Astrocyte of the hippocampus (primary cell): Measurements from ENCODE around the gene KCNE1.
"Not testable (repeated sequence)": the region's sequence is repeated elsewhere in the genome, so short reads cannot be mapped to it uniquely, and the experiment has no call there.

Experiments used
- DNase-seq: peaks from one replicate; pipeline ENCODE4 v3.0.0; 2011; ENCODE audit warnings: low read depth, low spot score

KCNE1 gene

DNA sequence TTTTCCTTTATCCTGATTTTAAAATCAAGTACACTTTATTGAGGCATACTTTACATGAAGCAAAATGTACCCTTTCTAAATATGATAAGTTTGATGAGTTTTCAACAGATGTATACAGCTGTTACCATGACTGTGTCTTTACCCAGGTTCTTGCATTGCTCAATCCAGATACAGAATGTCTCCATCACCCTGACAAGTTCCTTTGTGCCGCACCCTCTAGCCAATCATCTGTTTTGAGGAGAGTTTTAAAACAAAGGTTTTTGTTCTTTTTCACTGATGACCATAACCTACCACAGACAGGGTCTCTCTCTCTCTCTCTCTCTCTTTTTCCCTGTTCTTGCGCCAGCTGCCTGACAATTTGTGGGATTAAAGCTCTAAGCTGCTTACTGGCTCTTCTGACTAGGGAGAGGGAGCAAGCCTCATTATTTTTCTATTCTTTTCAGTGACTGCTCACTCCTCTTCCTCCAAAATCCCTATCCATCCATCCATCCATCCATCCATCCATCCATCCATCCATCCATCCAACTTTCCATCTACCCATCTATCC is 1.2 kb upstream of the KCNE1 start:
- DNase-seq, result no peak

DNA sequence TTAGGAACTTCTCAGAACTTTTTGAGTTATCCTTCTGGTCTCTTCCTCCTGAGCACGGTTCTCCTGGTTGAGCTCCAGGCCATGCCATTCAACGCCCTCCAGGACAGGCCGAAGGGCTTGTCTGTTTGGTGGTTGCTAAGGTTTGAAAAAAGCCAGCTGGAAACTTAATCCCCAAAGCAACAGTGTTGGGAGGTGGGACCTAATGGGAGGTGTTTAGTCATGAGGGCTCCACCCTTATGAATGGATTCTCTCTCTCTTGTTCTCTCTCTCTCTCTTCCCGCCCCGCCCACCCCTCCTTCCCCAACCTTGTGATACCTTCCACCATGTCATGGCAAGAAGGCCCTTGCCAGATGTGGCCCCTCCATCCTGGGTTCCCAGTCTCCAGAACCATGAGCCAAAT is 829 bp downstream of the KCNE1 start:
- DNase-seq, result no peak

DNA sequence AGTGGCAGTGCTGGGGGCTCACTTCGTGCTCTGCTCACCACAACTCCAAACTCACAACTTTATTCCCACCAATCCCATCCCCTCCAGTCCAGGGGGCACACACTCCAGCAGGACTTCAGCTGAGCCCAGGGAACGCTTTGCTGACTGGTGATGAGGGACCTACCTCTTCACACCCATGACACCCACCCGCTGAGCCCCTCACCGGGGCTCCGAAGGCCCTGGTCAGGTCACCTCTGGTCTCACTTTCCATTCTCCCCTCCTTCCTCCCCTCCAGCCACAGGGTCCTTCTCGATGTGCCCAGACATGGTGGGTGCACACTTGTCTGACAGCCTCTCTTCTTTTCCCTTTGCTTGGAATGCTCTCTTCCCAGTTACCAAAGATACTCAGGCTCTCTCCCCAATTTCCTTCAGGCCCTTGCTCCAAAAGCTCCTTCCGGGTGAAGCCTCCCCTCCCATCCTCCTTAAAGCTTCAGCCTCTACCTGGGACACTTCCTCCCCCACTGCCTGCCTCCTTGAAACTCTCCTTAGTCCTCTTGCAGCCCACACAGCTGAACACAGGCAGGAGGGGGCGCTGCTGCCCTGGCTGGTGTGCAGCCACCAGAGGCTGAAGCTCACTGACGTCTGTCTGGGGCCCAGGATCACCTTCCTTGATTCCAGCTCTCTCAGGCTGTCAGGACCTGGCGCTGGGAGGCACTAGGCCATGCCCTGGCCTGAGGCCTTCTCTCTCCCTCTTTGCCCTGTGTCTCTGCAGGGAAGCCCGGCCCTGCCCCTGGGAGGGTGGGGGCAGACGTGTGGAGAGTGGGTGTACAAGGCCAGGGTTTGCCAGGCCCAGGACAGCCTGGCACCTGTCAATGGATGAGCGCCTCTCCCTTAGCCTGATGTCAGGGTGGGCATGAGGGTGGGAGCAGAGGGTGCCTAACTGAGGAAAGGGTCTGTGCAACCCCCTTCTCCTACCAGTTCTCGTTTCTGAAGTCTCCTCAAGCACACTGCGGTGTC is 1.6 kb downstream of the KCNE1 start:
- DNase-seq, result no peak

DNA sequence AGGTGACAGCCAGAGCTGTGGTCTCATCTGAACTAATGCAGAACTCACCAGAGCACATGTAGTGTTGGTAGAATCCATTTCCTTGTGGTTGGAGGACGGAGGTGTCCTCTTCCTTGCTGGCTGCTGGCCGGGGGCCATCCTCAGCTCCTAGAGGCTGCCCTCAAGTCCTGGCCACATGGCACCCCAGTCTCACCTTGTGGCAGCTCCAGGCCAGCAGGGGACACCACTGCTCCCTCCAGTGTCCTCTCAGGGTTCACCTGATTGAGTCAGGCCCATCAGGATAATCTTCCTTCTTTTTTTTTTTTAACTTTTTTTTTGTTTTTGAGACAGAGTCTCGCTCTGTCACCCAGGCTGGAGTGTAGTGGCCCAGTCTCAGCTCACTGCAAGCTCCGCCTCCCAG is 2.9 kb downstream of the KCNE1 start:
- DNase-seq, result no peak

DNA sequence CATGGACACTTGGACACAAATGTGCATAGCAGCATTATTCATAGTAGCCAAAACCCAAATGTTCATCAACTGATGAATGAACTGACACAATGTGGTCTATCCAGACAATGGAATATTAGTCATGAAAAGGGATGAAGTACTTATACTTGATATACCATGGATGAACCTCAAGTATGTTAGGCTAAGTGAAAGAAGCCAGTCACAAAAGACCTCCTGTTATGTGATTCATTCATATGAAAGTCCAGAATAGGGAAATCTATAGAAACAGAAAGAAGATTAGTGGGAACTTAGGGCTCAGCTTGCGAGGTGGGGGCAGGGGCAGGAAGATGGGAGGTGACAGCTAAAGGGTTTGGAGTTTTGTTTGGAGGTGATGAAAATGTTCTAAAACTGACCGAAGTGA is 7.4 kb downstream of the KCNE1 start:
- no peak for DNase-seq

DNA sequence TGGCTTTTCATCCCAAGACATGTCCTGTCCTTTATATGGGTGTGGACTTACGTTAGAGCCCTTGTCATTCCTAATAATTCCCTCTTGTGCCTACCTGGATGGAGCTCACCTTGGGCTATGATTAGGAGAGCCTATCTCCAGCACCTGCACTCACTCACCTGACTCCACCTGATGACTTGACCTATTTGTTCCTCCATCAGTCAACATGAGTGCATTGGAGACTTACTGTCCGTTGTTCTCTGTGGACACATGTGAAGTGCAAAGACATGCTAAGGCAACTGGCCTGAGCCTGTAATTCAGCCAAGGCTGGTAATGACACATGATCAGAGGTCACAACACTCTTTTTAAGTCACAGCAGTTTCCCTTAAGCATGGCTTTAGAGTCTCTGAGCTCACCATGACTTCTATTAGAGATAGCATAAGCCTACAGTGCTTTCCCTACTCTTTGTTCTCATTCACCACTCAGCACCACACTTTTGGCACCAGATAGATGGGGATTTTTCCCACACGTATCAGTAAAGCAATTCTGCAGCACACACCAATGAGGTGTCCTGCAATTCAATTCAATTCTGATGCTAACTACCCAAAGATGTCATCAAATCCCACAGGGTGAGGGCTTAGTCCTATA is 9.4 kb downstream of the KCNE1 start:
- DNase-seq, result no peak

DNA sequence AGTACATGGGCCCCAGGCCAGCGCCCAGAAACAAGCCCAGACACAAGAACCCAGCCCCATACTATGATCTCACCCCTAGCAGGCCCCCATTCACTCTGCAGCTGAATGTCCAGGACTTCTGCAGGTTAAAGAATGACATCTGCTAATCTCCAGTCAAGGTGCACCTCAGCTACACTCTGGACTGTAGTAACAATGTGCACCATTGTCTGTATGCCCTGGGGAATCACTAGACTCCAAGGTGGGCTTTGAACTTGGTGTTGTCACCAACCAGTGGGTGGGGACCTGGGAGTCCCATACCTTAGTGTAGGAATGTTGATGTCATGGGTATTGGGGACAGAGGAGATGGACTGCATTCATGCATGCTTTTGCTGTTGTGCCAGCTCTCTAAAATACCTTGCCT is 10.3 kb downstream of the KCNE1 start:
- DNase-seq, result no peak

DNA sequence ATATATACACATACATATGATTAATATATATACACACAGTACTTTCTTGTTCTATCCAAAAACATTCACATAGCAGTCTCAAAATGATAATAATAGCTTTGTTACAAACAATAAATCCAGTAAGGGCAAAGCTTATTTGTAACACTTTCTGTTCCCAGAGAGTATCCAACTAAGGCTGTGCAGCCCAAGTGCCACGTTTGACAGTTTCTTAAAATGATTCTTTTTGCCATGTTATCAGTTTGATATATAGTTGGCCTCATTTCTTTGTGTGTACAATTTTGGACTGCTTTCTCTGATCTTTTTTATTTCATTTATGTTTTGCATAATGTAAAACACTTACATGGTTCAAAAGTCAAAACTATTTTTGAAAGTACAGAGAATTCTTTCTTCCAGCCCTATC is 11.8 kb downstream of the KCNE1 start:
- no peak for DNase-seq

DNA sequence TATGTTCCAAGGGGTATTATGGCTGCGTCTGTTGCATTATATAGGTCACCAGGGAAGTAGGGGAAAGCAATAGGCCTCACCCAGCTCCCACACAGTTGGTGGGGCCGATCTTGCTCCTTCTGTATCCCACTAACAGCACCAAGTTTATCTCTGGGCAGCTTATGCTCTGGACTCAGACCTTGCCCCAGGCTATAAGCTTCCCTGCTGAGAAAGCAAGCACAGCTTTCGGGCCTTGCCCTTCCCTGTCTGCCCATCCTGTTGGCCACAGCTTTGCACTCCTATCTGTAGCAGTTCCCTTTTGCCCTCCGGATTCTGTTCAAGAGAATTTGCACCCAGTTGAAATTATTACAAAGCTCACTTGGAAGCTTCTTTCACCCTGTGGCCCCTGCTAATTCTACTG is 12.9 kb downstream of the KCNE1 start:
- no peak for DNase-seq

DNA sequence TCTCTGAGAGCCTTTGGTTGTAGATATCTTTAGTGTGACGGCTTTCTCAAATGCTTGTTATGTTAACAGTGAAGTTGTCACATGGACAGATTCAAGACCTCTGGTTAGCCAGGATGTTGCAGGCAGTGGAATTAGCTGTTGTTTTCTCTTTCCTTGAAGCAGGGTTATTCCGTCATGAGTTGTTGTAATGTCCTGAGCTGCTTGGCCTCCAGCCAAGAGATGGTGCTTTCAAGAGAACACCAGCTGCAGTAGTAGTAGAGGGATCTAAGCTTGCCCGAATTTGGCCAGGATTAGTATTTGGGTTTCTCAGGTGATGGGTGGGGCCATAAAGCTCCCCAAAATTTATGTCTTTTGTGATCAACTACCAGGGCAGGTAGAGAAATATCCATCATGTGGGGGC is 13.4 kb downstream of the KCNE1 start:
- DNase-seq, result no peak

DNA sequence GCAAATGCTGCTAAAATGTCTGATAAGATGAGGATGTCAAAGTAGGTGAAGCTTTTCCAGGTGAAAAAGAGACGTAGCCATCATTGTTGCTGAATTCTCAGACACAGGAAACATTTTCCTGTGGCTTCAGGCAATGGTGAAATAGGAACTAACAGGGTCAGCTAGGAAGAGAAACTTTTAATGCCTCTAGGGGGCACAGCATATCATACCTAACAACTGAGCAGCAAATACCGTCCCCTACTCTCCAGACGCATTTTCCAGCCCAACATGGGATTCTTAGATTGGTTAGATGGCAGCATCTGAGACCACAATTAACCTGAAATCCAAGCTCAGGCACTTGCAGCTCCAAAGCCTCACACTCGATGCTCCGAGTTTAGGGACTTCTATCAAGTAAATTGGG is 28.2 kb downstream of the KCNE1 start:
- not testable (repeated sequence) for DNase-seq

DNA sequence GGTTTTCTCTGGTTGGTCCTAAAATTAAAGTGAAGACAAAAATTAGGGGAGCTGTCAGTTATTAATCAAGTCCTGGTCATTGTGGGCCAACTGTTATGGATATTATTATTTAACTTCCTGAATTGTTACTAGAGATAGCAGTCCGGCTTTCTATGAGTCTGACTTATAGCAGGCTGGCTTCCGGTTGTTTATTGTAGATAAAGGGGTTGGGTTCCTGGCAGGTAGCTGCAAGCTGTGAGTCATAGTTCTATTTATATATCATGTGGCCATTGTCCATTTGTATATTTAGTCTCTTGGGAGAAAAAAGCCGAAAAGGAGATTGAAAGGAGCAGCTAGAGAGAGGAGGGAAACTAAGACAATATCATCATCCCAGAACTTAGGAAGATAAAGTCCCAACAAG is 28.6 kb downstream of the KCNE1 start:
- DNase-seq, result not testable (repeated sequence)

DNA sequence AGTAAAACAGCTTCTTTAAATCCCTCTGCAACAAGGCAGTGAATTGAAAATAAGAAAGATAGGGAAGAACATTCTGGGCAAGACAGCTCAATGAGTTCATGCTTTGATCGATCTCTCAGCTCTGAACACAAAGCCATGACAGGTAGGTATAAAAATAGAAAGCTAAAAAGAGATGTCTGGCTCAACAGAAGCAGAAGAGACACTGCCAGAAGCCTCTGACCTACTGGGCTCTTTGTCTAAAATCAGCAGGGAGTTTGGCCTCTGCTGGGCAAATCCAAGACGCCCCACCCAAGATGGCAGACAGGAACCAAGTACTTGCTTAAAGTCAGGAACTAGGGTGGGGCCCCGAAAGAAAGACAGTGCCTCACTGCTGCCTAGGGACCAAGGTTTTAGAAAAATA is 44.7 kb downstream of the KCNE1 start:
- not testable (repeated sequence) for DNase-seq

DNA sequence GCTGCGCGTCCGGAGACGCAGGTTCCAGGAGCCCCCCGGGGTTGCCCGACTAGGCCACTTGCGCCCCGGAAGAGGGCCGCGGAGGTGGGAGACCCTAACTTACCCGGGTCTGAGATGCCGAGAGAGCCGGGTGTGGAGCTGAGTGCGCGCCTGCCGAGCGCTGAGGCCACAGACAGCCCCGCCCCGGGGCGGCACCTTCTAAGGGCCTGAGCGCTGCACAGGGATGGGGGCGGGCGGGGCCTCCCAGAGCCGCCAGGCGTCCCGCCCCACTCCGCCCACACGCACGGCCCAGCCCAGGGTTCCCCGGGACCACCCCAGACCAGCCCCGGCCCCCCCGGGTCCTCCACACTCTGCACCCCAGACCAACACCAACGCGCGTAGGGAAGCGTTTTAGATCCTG is 52.6 kb downstream of the KCNE1 start:
- not testable (repeated sequence) for DNase-seq

DNA sequence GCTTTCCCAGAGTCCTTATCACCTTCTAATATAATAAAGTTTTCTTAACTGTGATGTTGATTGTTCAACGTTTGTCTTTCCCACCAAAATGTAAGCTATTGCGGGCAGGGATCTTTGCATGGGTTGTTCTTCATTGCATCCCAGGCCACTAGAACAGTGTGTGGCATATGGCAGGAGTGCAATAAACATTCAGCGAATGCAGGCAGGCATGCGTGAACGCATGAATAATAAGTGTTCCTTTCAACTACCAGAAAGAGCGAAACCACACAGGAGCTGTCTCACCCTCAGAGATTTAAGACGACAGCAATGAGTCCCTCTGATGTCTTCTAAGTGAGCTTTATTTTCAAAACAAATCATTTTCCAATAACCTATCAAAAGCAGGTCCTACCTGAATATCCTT is 53.7 kb downstream of the KCNE1 start:
- DNase-seq, result not testable (repeated sequence)

DNA sequence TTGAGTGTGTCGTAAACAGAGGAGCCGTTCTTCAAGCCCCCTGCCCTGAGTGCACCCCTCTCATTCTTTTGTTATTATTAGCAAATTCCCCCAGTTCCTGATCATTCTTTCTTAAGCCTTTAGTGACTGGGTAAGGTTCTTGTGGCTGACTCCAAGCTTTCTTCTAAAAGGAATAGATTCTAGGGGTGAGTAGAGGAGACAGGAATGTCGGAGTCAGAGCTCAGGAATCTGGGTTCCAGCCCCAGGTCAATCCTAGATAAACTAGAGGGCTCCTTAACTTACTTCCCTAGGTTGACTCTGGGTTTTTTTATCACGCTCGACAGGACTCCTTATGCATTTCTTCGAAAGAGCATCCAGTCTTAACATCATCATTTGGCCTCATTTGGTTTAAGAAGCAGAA is 55.8 kb downstream of the KCNE1 start:
- DNase-seq, result not testable (repeated sequence)

DNA sequence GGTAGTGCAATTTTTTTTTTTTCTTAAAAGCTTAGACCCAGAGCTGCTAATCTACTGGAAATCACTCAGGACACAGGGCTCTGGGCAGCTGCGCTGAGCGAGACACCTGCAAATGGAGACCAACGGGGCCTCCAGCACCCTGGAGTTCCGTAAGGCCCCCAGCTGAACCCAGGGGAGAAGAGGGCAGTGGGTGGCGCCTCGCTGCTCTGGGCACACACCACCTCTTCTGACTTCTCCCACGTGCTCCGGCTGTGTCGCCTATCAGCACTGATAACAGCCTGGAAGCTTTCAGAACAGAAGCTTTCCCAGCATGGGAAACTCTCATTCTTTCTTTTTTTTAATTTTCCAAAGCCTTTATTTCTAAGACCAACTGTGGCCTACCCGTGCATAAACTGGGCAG is 56.4 kb downstream of the KCNE1 start:
- DNase-seq, result not testable (repeated sequence)

DNA sequence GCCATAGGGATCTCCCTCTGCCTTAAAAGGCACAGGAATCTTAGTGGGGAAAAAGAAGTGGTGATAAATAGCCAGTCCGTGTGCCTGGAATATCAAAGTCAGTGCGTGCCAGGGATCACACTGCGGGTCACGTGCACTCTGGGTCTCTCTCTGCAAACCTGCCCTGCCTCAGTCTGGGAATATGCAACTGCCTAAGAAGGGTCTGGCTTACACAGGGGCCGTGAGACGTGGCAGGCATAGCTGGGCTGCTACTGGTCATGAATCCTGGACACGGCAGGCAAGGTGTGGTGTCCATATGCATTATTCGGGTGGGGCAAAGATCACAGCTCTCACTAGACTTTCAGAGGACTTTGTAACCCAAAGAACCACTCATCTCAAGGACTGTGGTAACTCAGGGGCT is 65.0 kb downstream of the KCNE1 start:
- not testable (repeated sequence) for DNase-seq

DNA sequence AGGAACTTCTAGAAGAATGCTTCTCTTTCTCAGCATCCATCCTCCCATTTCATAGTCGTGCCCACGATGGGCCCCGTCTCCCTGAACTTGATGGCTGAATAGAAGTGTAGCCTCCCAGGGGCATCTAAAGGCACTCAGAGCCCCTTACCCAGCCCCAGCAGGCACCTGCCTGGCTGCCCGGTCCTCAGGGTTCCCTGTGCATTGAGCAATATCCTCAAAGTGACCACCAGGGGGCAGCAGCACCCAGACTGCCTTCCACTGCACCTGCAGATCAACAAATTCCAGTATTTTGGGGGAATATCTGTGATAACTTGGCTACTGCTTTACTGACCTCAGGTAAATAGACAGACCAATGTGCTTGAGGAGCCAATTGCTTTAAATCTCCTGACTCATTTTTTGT is 68.5 kb downstream of the KCNE1 start:
- DNase-seq, result not testable (repeated sequence)

DNA sequence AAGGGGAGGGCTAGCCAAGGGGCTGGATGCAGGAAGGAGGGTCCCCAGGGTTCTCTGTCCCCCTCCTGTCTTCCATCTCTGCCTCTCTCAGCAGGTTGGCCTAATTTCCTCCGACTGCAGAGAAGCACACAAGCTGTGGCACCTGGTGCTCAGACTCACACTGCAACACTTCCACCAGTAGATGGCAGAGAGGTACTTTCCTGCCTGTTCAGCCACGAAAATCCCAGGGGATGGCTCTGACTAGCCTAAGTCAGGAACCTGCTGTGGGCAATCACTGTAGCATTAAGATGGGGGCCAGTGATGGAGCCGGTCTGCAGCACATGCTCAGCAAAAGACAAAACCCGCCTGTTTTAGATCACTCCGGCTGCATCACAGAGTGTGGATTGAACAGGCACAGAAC is 82.3 kb downstream of the KCNE1 start:
- DNase-seq, result not testable (repeated sequence)

DNA sequence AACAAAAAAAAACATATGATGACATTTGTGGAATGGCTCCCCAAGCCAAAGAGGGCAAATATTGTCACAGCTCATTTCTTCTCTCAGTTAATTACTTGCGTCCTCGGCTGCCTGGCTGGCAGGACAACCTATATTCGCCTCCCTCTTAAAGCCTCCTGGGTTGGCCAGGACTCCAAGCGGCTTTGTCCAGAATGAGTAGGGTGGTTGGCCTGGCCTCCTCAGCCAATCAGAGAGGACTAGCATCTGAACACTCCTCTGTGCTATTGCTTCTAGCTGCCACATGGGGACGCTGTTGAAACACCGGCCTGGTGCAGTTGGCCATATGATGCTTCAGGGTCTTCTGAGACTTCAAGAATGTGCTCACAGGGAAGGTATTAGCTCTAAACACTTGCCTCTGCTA is 83.6 kb downstream of the KCNE1 start:
- DNase-seq, result not testable (repeated sequence)

DNA sequence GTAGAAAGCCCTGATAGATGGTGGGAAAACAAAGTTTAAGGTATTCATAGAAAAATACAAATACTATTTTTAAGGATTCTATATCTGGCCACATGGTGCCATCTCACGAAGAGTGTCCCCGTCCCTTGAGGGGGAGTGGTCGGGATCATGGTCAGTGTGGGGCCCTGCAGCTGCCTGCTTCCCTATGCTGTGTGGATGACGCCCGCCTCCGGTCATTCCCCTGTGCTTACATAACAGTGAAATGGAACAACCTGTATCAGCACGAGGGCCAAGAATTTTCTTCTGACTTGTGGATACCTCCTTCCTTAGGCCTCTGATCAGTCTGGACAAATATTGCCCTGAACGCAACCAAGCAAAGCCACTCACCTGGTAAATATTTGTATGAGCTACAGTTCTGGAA is 84.7 kb downstream of the KCNE1 start:
- not testable (repeated sequence) for DNase-seq

DNA sequence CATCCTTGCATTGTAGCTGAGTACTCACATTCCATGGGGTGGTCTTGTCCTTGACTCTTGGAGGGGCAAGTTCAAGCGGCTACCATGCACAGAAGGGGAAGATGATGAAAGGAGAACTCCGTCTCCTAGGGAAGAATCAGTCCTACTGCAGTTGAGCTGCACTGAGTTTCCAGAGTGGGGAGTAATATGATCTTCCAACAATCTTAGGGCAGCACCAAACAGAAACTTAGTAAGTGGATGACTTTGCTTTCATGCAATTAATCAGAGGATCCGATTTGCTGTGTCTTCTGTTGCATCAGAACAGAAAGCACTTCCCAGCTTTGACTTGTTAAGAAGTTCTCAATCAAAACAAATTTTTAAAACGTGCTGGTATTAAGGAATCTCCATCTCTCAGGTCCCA is 88.2 kb downstream of the KCNE1 start, which contains the start of gene SMIM34:
Gene SMIM34, minus strand, starts transcription at position 147 of the 400 bp plus-strand sequence. Its CDS starts 112 bp downstream, at position 35.
- DNase-seq, result not testable (repeated sequence)
